ENCODE measurements around the gene UTS2R.
A peak's percentile ranks its signal among the peaks of the same experiment; 100 is the strongest.

The UTS2R gene

DNA sequence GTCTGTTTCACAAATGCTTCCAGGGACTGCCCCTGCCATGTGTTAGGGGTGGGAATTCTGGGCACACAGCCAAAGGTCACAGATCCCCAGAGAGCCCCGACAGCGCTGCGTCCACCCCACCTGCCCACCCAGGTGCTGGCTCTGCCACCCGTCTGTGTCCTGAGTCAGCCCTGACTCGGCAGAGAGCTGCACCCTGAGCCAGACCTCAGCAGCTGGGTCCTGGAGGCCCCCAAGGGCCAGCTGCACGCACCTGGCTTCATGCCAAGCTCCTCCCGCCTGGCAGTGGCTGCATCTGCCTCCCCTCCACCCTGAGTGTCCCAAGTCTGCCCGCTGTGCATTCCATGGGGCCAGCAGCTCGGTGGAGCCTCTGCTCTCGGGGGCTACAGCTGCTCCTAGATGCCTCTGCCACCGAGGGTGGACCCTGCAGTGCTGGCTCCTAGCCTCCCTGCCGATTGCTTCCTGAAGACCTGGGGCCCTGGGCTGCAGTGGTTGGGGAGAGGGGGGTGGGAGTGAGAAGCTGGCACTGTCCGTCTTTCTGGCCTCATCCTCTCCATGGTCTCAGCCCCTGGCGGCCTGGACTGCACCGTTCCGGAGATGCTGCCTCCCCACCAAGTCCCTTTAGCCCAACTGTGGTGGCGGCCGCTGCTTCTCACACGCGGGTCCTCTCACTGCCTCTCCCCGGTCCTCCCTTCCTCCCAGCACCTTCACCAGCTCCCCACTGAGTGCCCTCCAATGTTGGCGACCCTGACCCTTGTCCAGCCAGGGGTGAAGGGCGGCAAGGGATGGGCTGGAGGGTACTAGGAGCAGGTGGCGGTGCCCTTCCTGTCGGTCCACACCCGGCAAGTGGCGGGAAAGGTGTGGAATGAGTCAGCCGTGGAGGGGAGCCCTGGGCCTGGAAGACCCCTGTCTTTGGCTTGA, 41.0 kb upstream of the UTS2R start:
- Mint-ChIP-seq H3K27me3 (no peaks in the 10 kb centered on the region), H3K4me1 (ENCODE audit: low read depth) (peaks cover 16% of the 10 kb centered on the region), H3K4me3 (no peak overlapping the region), H3K9me3 (ENCODE audit: low read depth) (no peaks in the 10 kb centered on the region), H3K27ac (no peak overlapping the region), H3K36me3 (no peaks in the 10 kb centered on the region)

GRCh38 chr17:82331345-82331939, 40.1 kb upstream of the UTS2R start:
- no peaks in the 10 kb centered on the region for H3K36me3 Mint-ChIP-seq
- H3K27ac Mint-ChIP-seq = no peak overlapping the region
- no peaks in the 10 kb centered on the region for H3K9me3 Mint-ChIP-seq (ENCODE audit: low read depth)
- peak overlapping the region; percentile 10 for H3K4me3 Mint-ChIP-seq
- H3K4me1 Mint-ChIP-seq (ENCODE audit: low read depth) = peaks cover 20% of the 10 kb centered on the region
- no peaks in the 10 kb centered on the region for H3K27me3 Mint-ChIP-seq

DNA sequence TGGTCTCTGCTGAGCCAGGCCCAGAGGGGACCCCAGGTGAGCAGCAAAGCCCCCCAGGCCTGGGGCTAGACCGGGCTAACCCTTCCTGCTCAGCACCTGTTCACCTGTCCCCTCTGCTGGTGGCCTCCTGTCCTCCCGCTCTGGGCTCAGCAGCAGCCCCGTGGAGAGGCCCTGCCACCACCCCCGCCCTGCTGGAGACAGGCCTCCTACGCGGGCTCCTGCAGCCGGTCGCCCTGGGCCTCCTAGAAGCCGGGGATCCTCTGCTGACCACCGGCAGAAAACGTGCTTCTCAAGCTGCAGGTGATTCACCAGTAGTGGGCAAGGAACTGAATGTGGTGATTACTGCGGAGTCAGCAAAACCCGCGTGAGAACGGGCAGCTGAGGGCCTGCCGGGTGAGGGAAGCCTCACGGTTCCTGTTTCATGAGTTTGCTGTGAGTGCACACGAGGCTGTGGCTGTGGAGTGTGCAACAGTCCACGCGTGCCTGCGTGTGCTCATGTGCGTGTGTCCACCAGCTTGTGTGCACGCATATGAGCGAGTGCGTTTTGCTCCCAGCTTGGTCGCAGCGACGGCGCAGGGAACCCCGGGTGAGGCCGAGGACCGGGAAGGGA, 38.8 kb upstream of the UTS2R start:
- Mint-ChIP-seq H3K4me1 (ENCODE audit: low read depth) (peaks cover 20% of the 10 kb centered on the region), H3K27me3 (no peaks in the 10 kb centered on the region), H3K4me3 (peak overlapping the region; percentile 84)

DNA sequence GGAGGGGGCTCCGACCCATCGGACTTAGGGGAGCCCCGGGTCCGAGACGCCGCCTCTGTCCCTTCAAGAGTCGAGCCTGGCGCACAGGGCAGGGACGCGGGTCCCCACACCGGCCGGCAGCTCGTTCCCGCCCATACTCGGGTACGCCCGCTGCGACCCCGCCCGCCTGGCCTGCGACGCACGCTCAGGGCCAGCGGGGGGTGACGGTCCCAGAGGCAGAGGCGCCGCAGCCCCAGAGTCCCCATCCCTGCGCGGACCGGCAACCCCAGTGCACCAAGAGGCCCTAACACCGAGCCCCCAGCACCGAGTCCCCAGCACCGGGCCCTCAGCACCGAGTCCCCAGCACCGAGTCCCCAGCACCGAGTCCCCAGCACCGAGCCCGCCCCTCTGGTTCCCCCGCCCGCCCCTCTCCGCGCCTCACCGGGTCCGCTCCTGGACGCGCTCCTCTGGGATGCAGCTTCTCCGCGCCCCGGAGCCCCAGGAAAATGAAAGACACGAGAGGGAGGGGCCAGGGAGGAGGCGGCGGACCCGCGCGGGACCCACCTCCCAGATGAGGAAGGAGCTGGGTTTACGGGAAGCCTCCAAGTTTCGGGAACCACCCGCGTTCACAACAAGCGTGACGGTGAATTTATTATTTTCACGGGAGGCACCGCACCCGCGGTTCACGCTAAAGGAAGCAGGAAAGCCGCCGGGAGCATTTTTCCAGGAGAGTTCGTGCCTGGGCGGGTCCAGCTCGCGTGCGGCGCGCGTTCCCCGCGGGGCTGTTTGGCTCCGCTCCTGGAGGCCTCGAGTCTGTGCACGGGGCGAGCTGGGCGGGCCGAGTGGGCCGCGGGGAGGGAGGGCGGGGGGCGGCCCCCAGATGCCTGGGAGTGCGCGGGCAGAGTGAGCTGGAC, 38.0 kb upstream of the UTS2R start, which contains the start of gene SECTM1:
Gene SECTM1 (minus strand): TSS at position 488 of the 893 bp plus-strand sequence. CDS start 6,526 bp downstream, outside the sequence.
- Mint-ChIP-seq H3K27me3 (no peaks in the 10 kb centered on the region), H3K4me3 (peak within 1 kb of the TSS; percentile 91), H3K9me3 (ENCODE audit: low read depth) (no peaks in the 10 kb centered on the region), H3K4me1 (ENCODE audit: low read depth) (peaks cover 20% of the 10 kb centered on the region), H3K36me3 (no peaks in the 10 kb centered on the region), H3K27ac (peak within 1 kb of the TSS; percentile 54)

More for the DNA sequence above, 38.8 kb upstream of the UTS2R start:
- H3K36me3 Mint-ChIP-seq = no peaks in the 10 kb centered on the region
- peak overlapping the region; percentile 54 for H3K27ac Mint-ChIP-seq
- no peaks in the 10 kb centered on the region for H3K9me3 Mint-ChIP-seq (ENCODE audit: low read depth)

DNA sequence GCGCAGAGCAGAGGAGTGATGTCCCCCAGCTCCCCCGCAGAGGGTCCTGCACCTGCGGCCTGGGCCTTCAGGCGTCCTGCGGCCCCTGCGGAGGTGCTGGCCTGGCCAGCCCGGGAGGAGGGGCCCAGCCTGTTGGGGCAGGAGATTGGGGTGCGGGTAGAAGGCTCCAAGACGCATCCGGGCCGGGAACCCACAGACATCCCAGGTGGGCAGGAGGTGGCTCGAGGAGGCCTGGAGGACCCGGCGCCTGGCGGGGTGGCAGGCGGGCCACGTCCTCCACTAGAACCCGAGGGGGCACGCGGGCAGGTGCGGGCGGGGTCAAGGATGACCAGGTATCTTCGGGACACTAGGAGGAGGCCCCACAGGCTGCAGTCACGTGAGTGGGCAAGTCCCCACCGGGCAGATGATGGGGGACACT, 37.4 kb upstream of the UTS2R start:
- Mint-ChIP-seq H3K36me3 (no peaks in the 10 kb centered on the region), H3K4me3 (peak overlapping the region; percentile 91), H3K9me3 (ENCODE audit: low read depth) (no peaks in the 10 kb centered on the region), H3K27me3 (no peaks in the 10 kb centered on the region), H3K4me1 (ENCODE audit: low read depth) (peaks cover 20% of the 10 kb centered on the region), H3K27ac (no peak overlapping the region)

DNA sequence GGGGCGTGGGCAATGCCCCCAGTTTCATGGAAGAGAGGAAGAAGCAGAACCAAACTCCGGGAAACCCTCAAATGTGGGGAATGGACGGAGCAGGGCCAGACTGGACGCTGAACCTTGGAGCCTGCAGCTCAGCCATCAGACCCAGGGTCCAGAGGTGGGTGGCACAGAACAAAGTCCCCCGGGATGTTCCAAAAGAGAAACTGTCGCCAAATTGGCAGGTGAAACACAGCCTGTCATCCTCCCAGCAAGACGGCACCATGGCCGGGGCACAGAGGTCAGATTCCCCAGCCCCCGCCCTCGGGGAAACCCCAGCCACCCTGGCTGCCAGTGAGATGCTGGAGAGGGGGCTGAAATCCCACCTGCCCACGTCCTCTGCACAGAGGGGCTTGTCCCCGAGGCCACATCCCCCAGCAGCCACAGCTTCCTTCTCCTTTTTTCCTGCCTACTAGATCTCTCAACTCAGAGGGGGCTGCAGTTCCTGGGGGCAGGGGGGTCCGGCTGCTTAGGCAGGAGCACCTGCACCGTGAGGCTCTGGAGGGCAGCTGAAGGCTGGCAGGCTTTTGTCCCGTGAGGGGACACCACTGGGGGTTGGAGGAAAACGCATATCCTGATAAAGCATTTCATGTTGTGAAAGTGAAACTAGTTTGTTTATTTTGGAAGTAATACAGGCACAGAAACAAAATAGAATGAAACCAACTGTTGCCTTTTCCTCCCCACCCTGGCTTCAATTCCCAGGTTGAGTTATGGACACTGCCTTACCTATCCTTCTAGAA, 36.8 kb upstream of the UTS2R start:
- H3K27me3 Mint-ChIP-seq = no peaks in the 10 kb centered on the region
- peak overlapping the region; percentile 87 for H3K27ac Mint-ChIP-seq
- H3K4me3 Mint-ChIP-seq = peak overlapping the region; percentile 91
- H3K36me3 Mint-ChIP-seq = no peaks in the 10 kb centered on the region
- H3K9me3 Mint-ChIP-seq (ENCODE audit: low read depth) = no peaks in the 10 kb centered on the region
- H3K4me1 Mint-ChIP-seq (ENCODE audit: low read depth) = peaks cover 20% of the 10 kb centered on the region

DNA sequence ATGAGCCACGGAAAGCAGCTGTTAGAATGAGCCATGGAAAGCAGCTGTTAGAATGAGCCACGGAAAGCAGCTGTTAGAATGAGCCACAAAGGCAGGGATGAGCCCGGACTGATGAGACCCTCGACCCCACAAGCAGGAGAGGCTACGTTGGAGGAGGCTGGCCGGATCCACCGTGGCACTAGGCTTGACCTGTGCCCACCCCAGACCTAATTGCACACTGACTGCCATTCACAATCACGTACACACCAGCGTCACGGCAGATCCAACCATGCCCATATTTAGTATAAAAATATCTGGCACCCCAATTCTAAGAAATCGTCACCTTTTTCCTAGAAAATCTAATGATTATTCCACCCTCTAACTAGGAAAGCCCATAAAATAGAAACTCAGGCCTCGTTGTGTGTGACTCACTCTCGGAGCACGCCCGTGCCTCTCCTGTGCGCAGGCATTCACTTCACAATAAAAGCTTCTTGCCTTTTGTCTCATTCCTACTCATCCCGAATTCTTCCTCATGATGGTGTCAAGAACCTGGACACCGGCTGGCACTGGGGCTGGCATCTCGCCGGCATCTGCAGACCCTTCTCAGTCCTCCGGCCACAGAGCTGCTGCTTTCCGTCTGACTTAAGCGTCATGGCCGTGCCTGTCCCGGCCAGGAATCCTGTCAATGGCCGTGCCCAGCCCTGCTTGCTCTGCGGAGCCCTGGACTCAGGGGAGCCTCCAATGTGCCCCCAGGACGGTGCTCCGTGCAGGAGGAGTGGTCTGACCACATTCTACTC, 32.5 kb upstream of the UTS2R start:
- H3K27ac Mint-ChIP-seq = no peak overlapping the region
- H3K9me3 Mint-ChIP-seq (ENCODE audit: low read depth) = no peaks in the 10 kb centered on the region
- H3K4me3 Mint-ChIP-seq = no peak overlapping the region
- H3K4me1 Mint-ChIP-seq (ENCODE audit: low read depth) = peaks cover 16% of the 10 kb centered on the region
- no peaks in the 10 kb centered on the region for H3K36me3 Mint-ChIP-seq
- no peaks in the 10 kb centered on the region for H3K27me3 Mint-ChIP-seq

DNA sequence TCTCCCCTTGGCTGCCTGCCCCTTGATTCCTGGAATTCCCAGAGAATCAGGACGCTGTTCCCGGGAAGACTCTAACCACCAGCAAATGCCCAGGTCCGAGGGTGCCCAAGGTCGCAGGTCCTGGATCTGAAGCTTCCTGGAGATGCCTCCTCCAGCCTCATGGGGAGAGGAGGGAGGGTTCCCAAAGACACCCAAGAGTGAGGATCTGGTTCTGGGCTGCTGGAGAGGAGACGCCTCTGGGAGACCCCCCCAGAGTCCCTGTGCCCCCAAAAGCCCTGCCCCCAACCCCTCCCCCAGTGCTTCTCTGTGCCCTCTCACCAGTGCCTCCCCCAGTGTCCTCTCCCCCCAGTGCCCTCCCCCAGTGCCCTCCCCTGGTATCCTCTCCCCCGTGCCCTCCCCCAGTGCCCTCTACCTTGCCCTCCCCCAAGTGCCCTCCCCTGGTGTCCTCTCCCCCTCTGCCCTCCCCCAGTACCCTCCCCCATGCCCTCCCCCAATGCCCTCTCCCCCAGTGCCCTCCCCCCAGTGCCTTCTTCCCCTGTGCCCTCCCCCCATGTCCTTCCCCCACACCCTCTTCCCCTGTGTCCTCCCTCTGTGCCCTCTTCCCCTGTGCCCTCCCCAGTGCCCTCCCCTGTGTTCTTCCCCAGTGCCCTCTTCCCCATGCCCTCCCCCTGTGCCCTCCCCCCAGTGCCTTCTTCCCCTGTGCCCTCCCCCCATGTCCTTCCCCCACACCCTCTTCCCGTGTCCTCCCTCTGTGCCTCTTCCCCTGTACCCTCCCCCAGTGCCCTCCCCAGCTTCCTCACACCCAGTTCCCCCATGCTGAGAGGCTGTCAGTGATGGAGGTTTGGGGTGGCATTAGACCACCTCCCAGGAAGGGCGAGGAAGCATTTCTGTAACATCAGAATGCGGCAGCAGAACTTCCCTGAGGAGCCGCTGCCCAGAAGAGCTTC, 31.7 kb upstream of the UTS2R start:
- Mint-ChIP-seq H3K4me3 (no peak overlapping the region), H3K4me1 (ENCODE audit: low read depth) (peaks cover 10% of the 10 kb centered on the region), H3K9me3 (ENCODE audit: low read depth) (no peaks in the 10 kb centered on the region), H3K36me3 (no peaks in the 10 kb centered on the region), H3K27me3 (no peaks in the 10 kb centered on the region), H3K27ac (no peak overlapping the region)

GRCh38 chr17:82342361-82343079, 29.0 kb upstream of the UTS2R start:
- H3K27me3 Mint-ChIP-seq = no peaks in the 10 kb centered on the region
- peaks cover 4% of the 10 kb centered on the region for H3K4me1 Mint-ChIP-seq (ENCODE audit: low read depth)
- no peak overlapping the region for H3K27ac Mint-ChIP-seq
- no peaks in the 10 kb centered on the region for H3K36me3 Mint-ChIP-seq
- H3K4me3 Mint-ChIP-seq = no peak overlapping the region
- no peaks in the 10 kb centered on the region for H3K9me3 Mint-ChIP-seq (ENCODE audit: low read depth)

- H3K4me1 Mint-ChIP-seq (ENCODE audit: low read depth) = peaks cover 4% of the 10 kb centered on the region
- no peak overlapping the region for H3K27ac Mint-ChIP-seq
- H3K4me3 Mint-ChIP-seq = no peak overlapping the region
- H3K27me3 Mint-ChIP-seq = peaks cover under 1% of the 10 kb centered on the region
- no peaks in the 10 kb centered on the region for H3K9me3 Mint-ChIP-seq (ENCODE audit: low read depth)
- no peaks in the 10 kb centered on the region for H3K36me3 Mint-ChIP-seq
Observed at GRCh38 chr17:82343560-82343959, 28.0 kb upstream of the UTS2R start.

DNA sequence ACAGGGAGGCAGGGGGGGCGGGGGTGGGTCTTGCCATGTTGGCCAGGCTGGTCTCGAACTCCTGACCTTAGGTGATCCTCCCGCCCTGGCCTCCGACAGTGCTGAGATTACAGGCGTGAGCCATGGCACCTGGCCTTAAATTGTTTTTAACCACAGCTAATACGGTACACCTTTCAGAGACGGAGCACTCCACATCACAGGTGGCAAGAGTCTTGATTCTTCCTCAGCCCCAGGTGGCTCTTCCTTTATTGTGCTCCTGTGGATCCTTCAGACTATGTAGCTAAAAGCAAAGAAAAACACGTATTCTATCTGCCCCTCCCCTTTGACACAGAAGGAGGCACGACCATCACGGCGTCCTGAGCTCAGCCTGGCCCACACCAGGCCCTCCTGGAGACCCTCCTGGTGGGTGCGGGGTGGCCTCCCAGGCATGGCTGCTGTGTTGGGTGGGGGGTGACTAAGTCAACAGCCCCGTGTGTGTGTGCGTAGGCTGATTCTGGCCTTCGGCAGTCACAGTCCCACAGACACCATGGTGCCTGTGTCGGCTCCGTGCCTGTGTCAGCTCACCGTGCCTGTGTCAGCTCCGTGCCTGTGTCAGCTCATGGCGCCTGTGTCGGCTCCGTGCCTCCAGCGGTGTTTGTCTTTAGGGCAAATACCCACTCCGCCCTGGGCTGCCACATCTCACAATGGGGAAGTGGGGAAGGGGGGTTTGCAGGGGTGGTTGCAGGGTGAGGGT, 27.2 kb upstream of the UTS2R start:
- H3K36me3 Mint-ChIP-seq = no peaks in the 10 kb centered on the region
- peaks cover 4% of the 10 kb centered on the region for H3K4me1 Mint-ChIP-seq (ENCODE audit: low read depth)
- no peak overlapping the region for H3K4me3 Mint-ChIP-seq
- H3K27me3 Mint-ChIP-seq = peaks cover 2% of the 10 kb centered on the region
- H3K9me3 Mint-ChIP-seq (ENCODE audit: low read depth) = no peaks in the 10 kb centered on the region
- no peak overlapping the region for H3K27ac Mint-ChIP-seq

Data from activated naive CD8-positive, alpha-beta T cell (primary cell).